ENCODE measurements around the gene CD101.

CD101 gene

DNA sequence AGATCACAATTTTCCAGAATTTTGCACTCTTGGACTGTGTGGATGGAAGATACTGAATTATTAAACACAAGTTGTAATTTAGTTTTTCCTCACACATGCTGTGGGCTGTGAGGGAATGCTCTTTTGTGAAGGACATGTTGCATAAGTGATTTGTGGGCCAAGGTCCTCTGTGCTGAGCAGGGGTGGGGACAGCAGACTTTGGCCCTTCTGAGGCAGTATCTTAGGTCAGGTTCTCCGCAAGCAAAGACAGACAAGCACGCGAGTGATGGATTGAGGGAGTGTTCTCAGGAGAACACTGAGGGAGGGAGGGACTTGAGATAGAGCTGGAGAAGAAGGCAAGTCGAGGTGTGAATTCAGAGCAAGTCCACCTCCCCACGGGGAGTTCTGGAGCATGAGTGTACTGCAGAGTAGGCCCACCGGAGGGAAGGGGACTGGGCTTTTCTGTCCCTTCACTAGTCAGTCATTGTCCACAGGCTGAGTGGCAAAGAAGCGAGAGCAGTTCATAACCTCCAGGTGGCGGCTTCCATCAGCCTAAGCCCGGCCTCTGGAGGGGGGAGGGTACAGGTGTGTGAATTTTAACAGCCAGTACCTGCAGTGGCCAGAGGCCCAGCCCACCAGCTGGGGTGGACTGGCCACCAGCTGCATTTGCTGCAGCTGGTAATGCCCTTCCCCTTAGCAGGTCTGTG, 19.1 kb upstream of the CD101 start:
- in situ Hi-C loops (cut with HindIII; ENCODE audit: low pct_ligation_motif_present, low pct_unique_long_range_greater_than_20kb, low sequenced_read_pairs): no loop called here
- no peak for DNase-seq

DNA sequence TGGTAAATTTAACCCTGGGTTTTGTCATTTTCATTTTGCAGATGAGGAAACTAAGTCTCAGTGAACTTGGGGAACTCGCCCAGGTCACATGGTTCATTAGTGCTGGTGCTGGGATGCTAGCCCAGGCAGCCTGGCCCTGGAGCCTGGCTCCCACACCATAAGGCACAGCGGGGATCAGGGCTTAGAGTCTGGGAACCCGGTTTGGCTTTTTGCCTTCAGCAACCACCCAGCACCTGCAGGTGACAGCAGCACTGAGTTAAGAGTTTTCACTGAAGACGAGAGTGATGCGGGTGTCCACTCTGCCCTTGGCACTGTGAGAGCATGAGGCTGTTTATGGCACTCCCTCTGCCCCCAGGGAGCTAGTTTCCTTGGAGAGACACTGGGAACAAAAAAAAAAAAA, 18.4 kb upstream of the CD101 start:
- no peak for DNase-seq
- in situ Hi-C loops (cut with HindIII; ENCODE audit: low pct_ligation_motif_present, low pct_unique_long_range_greater_than_20kb, low sequenced_read_pairs): no loop called here

DNA sequence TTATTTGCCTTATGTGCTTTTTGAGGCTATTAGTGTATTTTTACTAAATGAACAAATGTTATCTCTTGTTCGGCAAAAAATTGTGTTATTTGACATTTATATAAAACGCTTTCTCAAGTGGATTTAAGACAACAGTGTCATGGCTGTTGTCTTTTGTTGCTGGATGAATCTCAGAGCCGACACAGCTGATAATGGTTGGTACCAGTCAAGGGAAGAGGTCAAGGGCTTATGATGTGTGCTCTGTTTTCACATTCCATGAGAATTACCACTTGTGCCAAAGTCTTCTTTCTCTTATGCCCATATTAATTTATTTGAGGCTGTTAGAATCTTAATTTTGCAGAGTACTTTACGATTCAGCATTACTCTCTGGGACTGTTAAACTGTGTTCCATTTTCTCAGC, 17.9 kb upstream of the CD101 start:
- in situ Hi-C loops (cut with HindIII; ENCODE audit: low pct_ligation_motif_present, low pct_unique_long_range_greater_than_20kb, low sequenced_read_pairs): no loop called here
- no peak for DNase-seq

DNA sequence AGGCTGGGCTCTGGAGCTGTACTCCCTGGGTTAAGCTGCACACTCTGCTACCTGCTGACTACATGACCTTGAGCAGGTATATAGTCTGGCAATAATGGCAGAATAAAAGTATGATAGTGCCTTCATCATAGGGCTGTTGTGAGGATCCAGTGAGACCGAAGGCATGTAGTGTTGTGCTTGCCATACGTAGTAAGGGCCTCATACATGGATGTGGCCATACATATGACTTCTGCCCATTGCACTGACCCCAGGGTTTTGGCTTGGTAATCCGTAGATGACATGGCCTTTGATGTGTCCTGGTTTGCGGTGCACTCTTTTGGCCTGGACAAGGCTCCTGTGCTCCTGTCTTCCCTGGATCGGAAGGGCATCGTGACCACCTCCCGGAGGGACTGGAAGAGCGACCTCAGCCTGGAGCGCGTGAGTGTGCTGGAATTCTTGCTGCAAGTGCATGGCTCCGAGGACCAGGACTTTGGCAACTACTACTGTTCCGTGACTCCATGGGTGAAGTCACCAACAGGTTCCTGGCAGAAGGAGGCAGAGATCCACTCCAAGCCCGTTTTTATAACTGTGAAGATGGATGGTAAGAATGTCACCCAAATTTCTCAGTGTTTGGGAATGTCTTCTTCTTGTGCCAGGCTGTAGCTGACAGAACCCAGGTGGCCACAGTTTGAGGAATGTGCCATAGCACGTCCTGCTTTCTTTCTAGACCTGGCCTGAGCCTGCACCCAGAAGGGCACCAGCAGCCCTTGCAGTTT, 17.0 kb upstream of the CD101 start:
- no peak for DNase-seq
- in situ Hi-C loops (cut with HindIII; ENCODE audit: low pct_ligation_motif_present, low pct_unique_long_range_greater_than_20kb, low sequenced_read_pairs): no loop called here

DNA sequence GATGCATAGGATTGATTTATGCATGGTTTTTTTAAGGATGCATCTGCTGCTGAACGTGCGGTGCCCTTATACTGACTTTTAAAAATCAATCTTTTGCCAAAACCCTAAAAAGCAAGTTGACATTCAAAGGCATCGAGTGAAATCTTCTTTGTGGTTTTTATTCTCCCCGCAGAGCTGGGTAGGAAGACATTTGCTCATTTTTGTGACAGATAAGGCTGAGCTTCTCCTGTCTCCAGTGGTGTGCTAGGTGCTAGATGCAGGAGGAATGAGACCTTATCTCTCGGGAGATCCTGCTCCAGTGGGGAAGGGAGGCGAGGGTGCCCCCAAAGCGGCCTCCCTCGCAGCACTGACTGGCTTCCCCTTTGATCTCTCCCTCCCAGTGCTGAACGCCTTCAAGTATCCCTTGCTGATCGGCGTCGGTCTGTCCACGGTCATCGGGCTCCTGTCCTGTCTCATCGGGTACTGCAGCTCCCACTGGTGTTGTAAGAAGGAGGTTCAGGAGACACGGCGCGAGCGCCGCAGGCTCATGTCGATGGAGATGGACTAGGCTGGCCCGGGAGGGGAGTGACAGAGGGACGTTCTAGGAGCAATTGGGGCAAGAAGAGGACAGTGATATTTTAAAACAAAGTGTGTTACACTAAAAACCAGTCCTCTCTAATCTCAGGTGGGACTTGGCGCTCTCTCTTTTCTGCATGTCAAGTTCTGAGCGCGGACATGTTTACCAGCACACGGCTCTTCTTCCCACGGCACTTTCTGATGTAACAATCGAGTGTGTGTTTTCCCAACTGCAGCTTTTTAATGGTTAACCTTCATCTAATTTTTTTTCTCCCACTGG, 14.9 kb upstream of the CD101 start:
- no peak for DNase-seq
- in situ Hi-C loops (cut with HindIII; ENCODE audit: low pct_ligation_motif_present, low pct_unique_long_range_greater_than_20kb, low sequenced_read_pairs): no loop called here

DNA sequence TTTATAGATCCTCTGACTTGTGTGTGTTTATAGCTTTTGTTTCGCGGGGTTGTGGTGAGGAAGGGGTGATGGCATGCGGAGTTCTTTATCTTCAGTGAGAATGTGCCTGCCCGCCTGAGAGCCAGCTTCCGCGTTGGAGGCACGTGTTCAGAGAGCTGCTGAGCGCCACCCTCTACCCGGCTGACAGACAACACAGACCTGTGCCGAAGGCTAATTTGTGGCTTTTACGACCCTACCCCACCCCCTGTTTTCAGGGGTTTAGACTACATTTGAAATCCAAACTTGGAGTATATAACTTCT, 14.4 kb upstream of the CD101 start:
- DNase-seq: no peak
- in situ Hi-C loops (cut with HindIII; ENCODE audit: low pct_ligation_motif_present, low pct_unique_long_range_greater_than_20kb, low sequenced_read_pairs): no loop called here

DNA sequence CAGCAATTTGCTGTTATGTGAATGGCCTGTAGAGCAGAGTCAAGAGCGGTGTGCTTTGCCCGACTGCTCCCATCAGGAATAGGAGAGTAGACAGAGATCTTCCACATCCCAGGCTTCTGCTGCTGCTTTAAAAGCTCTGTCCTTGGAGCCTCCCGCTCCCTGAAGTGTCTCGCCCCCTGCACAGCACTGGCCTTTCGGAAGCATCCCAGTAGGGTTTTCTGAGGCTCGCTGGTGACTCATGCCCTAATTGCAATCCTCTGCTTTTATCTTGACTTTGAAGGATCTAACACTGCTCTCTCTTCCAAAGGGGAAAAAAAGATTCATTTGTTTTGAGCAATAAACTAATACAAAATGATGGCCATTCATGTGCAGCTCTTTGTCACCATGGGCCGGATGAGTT, 13.3 kb upstream of the CD101 start:
- DNase-seq: no peak
- in situ Hi-C loops (cut with HindIII; ENCODE audit: low pct_ligation_motif_present, low pct_unique_long_range_greater_than_20kb, low sequenced_read_pairs): no loop called here

DNA sequence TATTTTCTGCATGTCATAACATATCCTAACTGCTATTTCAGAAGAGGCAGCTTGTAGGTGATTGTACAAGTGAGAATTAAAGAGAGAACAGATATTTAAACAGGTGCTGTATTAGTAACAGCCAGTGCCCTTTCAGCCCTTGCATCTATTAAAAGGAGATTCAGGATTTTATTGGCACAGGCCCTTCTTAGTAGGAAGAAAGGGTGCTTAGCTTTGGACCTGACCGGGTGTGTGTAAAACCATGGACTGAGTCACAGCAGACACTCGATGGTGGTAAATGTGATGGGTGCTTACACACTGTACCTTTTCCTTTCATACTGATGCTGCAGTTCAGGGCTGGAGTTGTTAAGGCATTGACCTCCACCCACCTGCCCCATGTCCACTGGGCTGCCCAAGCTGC, 12.7 kb upstream of the CD101 start:
- DNase-seq: no peak
- in situ Hi-C loops (cut with HindIII; ENCODE audit: low pct_ligation_motif_present, low pct_unique_long_range_greater_than_20kb, low sequenced_read_pairs): no loop called here

DNA sequence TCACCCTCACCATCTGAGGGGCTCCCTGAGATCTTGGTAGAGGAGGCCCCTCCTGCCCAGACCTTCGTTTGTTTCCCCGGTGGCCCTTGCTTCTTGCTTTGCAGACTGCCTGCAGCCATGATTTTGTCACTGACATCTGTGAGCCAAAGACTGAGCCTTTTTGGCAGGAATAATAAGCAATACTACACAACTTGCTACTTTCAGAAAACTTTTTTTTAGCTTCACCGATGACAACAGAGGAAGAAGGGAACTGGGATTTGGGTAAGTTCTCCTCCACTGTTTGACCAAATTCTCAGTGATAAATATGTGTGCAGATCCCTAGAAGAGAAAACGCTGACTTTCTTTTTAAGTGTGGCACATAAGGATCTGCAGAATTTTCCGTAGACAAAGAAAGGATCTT, 11.7 kb upstream of the CD101 start:
- in situ Hi-C loops (cut with HindIII; ENCODE audit: low pct_ligation_motif_present, low pct_unique_long_range_greater_than_20kb, low sequenced_read_pairs): no loop called here
- DNase-seq: no peak

DNA sequence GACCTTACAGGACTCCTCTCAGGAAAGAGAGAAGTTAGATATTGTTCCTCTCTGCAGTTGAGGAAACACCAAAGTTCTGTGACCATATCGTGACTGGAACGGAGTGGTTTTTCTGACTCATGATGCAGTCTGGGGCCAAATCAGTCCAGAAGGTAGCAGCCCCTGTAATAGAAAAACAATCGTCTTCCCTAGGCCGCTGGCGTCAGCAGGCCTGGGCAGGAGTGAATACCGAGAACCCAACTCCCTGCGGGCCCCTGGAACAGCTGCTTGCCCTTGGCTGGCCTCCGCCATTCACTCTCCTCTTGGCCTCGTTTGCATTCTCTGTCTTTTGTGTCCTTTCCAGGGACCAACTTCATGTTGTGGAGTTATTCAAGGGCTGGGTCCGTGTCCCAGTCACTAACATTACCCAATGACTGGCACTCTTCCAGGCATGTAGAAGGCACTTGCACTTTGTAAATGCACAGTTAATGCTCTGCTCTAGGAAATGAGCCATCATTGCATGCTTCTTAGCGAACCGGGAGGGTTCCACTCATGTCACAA, 10.9 kb upstream of the CD101 start:
- DNase-seq: no peak
- in situ Hi-C loops (cut with HindIII; ENCODE audit: low pct_ligation_motif_present, low pct_unique_long_range_greater_than_20kb, low sequenced_read_pairs): no loop called here

DNA sequence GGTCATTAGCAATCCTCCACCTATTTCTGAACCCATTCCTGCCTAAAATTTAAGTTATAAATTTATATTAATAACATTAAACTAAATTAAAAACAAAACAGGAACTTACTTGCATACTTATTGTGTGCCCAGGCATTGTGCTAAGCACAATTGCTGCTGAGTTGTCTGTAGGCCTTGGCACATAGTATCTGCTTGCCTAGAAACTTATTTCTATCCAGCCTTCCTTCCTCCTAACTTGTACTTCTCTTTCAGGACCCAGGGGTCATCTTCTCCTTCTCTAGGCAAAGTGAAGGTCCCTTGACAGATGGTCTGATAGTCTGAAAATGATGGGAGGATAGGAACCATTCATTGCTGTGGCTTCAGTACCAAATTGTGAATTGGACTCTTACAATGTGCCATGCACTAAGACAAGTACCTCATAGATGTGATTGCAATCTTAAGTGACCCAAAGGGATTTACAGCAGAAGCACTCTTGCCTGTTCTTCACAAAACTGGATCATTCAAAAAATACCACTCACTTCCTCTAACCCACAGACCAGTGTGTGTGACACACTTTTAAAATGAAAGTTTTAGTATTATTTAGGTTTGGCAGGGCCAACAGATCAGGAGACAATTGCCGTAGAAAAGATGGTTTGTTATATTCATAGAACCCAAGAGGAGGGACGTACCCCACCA, 10.3 kb upstream of the CD101 start:
- in situ Hi-C loops (cut with HindIII; ENCODE audit: low pct_ligation_motif_present, low pct_unique_long_range_greater_than_20kb, low sequenced_read_pairs): no loop called here
- DNase-seq: no peak

DNA sequence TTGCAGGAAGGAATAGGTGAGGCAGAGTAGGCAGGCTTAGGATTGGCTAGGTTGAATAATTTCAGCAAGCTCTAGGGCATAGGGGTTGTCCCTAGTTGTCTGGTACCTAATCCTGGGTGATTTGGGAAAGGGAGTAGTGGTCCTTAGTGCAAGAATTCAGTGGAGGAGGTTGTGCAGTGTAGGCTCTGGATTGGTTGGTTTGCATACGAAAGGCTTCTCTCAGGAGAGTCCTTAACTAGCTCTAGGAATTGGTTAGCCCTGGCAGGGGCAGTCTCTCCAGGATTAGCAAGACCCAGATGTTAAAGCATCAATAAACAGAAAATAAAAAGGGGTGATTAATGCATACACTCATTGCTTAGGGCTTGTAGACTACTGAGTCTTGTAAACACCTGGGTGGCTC, 9.6 kb upstream of the CD101 start:
- no peak for DNase-seq
- in situ Hi-C loops (cut with HindIII; ENCODE audit: low pct_ligation_motif_present, low pct_unique_long_range_greater_than_20kb, low sequenced_read_pairs): no loop called here

DNA sequence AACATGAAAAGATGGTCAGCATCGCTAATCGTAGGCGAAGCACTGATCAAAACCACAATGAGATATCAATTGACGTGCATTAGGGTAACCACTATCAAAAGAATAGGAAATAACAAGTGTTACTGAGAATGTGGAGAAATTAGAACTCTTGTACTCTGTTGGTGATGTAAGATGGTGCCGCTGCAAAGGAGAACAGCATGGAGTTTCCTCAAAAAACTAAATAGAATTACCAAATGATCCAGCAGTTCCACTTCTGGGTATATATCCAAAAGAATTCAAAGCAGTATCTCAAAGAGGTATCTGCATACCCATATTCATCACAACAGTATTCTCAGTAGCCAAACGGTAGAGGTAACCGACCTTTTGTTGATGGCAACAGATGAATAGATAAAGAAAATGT, 8.3 kb upstream of the CD101 start:
- in situ Hi-C loops (cut with HindIII; ENCODE audit: low pct_ligation_motif_present, low pct_unique_long_range_greater_than_20kb, low sequenced_read_pairs): no loop called here

DNA sequence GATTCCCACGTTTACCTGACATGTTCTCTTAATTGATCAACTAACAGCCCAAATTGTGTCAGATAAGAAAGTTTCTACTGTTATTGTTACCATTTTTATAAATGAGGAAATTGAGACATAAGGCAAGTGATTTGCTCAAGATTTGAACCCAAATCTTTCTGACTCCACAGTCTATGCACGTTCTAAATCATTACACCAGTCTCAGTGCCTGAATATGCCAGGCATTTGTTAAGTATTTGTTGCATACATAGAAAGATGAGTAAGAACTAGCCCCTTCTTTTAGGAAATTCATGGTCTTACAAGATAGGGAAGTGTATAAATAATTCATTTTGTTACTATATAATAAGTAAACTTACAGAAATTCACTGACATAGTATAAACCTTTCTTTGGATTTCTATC, 7.1 kb upstream of the CD101 start:
- in situ Hi-C loops (cut with HindIII; ENCODE audit: low pct_ligation_motif_present, low pct_unique_long_range_greater_than_20kb, low sequenced_read_pairs): no loop called here
- no peak for DNase-seq

More for the DNA sequence above, 8.3 kb upstream of the CD101 start:
- no peak for DNase-seq

DNA sequence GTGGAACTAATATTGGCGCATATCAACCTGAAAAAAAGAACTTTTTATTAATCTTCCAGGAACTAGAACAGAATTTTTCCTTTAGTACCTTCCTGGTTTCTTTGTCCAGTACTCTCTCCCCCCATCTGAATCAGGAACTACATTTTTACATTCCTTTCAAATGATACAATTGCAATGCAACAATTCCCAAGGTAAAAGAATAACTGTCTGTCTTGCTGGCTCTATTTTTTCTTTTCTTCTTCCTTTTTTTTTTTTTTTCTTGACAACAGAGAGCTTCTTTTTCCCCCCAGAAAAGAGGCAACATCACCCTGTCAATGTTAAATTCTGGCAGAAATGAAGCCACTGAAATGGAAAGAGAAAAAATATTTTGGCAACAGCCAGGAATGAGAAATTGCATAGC, 4.5 kb upstream of the CD101 start:
- peak; percentile 75 for DNase-seq
- in situ Hi-C loops (cut with HindIII; ENCODE audit: low pct_ligation_motif_present, low pct_unique_long_range_greater_than_20kb, low sequenced_read_pairs): no loop called here

DNA sequence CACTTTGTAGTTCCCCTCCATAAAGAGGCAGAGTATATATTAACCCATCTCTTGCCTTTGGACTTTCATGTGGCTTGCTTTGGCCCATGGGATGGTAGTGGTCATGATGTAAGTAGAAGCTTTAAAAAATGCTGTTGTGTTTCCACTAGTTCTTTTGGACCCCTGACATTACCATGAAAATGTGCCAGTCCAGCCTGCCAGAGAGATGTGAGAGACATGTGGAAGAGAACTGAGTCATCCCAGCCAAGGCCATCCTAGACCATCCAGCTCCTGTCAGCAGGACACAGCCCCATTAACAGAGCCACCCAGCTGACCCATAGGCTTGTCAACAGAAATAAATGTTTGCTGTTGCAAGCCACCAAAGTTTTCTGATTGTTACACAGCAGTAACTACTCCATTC, 3.9 kb upstream of the CD101 start:
- in situ Hi-C loops (cut with HindIII; ENCODE audit: low pct_ligation_motif_present, low pct_unique_long_range_greater_than_20kb, low sequenced_read_pairs): no loop called here
- peak; percentile 5 for DNase-seq

DNA sequence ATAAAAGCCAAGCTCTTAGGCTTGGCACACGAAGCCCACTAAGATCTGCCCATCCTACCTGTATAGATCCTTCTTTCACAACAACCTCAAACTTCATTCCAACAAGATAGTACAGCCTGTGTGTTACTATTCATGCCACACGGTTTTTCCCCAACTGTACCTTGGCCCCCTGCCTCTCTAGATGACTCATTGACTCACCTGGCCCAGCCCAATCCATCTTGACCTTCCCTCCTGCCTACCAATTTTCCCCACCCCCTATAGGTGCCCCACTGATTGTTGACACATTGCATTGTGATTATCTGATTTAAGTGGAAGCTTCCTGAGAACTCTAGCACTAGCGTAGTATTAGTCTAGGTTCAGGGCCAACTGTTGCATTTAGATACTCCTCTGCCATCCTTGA, 2.0 kb upstream of the CD101 start:
- in situ Hi-C loops (cut with HindIII; ENCODE audit: low pct_ligation_motif_present, low pct_unique_long_range_greater_than_20kb, low sequenced_read_pairs): no loop called here
- DNase-seq: no peak

DNA sequence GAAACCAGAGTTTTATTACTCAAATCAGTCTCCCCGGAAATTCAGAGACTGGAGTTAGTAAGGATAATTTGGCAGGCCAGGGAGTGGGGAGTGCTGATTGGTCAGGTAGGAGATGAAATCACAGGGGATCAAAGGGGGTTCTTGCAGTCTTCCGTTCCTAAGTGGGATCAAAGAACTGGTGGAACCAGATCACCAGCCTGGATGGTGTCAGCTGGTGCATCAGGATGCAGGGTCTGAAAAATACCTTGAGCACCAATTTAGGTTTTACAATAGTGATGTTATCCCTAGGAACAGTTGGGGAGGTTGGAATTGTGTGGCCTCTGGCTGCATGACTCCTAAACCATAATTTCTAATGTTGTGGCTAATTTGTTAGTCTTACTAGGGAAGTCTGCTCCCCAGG, 1.4 kb upstream of the CD101 start:
- no peak for DNase-seq
- in situ Hi-C loops (cut with HindIII; ENCODE audit: low pct_ligation_motif_present, low pct_unique_long_range_greater_than_20kb, low sequenced_read_pairs): no loop called here

DNA sequence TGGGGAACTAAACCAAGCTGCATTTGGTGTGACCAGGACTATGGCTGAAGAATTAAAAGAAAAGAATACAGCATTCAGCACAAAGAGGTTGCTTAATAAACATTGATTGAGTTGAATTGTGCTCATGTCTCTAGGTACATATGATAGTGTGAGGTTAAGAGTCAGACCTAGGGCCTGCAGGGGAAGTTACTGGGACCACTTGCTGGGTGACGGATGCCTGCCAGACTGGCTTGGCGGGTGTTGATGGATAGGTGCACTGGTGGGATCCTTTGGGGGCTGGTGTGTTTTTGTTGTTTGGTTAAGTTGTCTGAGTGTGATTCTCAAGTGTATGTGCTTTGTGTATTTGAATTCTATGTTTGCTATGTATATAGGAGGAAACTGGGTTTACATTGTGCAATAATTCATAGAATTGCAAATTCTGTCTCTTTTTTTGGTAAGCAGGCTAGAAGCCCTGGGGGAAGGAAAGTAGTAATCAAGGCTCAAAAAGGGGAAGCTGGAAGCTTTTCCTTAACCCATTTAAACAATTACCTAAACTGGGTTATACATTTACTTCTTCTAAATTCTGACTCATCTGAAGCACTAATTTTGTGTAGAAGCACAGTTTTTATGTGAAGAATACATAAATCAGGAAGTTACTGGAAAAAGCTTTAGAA, 1.8 kb downstream of the CD101 start:
- DNase-seq: peak; percentile 10
- in situ Hi-C loops (cut with HindIII; ENCODE audit: low pct_ligation_motif_present, low pct_unique_long_range_greater_than_20kb, low sequenced_read_pairs): no loop called here
